ENCODE data around the gene AMBP. TPM values are rescaled to one million over a fixed set of nuclear protein-coding genes. Genes with fewer than 3 reads are reported as not detected.

Gene AMBP
- polyA plus RNA-seq, 2 of the 4 experiments (the other 2 are of a cell fraction), result 6.1 to 9.4 TPM

- H3K4me2 ChIP-seq, result no peak overlapping the region
- H3K9me3 ChIP-seq, result no peaks in the 10 kb centered on the region
- no peak overlapping the region for H3K4me3 ChIP-seq
- peak in 1 of 2 experiments; percentile 23 for DNase-seq (ENCODE audit: low read depth in 1 of 2, low spot score in 1 of 2)
- peak in 1 of 2 experiments; percentile 10; a peak in 1 of 6 replicates for ATAC-seq
- no peak for TF ChIP-seq NR3C1 (IDR thresholded peaks at IDR 0.05)
- no peak for TF ChIP-seq CBX2 (IDR thresholded peaks at IDR 0.05; ENCODE audit: borderline replicate concordance, low read depth)
- TF ChIP-seq ZFP36 (IDR thresholded peaks at IDR 0.05; ENCODE audit: borderline replicate concordance, partially characterized antibody), result peak; percentile 56
- POLR2A ChIA-PET, result no interaction called here
- 62% methylated on average over 8 of the region's 10 CpGs for WGBS (ENCODE audit: missing lambda C conversion rate)
- CTCF ChIA-PET, result interaction anchor here (1.4 to 3.6 kb wide), 6 partner anchors 17 to 178 kb away, joined by 3 to 12 read pairs (median 7); partner anchors contain the start of gene COL27A1
- peaks cover 29% of the 10 kb centered on the region for H3K4me1 ChIP-seq
- FAIRE-seq, result no peak
- peak overlapping the region; percentile 16 to 57; a peak in 4 of 6 replicates for H3K27ac ChIP-seq
These were observed 34.9 kb upstream of the AMBP start for GRCh38 chr9:114112778-114113584.

GRCh38 chr9:114112325-114112724 is 34.2 kb upstream of the AMBP start:
- POLR2A ChIA-PET, result no interaction called here
- H3K4me3 ChIP-seq, result no peak overlapping the region
- CTCF ChIA-PET, result interaction anchor here (1.4 to 3.6 kb wide), 6 partner anchors 16 to 179 kb away, joined by 3 to 12 read pairs (median 7); partner anchors contain the start of gene COL27A1
- ATAC-seq (no peak), DNase-seq (ENCODE audit: low read depth in 1 of 2, low spot score in 1 of 2) (no peak), FAIRE-seq (no peak)
- 68% methylated on average over 1 of the region's 1 CpG for WGBS (ENCODE audit: missing lambda C conversion rate)
- H3K4me1 ChIP-seq, result peaks cover 29% of the 10 kb centered on the region
- TF ChIP-seq FOSB (CRISPR knock-in tag; IDR thresholded peaks at IDR 0.05) (no peak), CBX8 (IDR thresholded peaks at IDR 0.05) (no peak), PBX3 (IDR thresholded peaks at IDR 0.05) (no peak), KDM1A (IDR thresholded peaks at IDR 0.05; ENCODE audit: low read depth) (no peak), REST (IDR thresholded peaks at IDR 0.05) (no peak), RNF2 (IDR thresholded peaks at IDR 0.05; ENCODE audit: borderline replicate concordance, low read depth) (no peak)
- H3K9me3 ChIP-seq, result no peaks in the 10 kb centered on the region
- H3K4me2 ChIP-seq, result no peak overlapping the region
- H3K27ac ChIP-seq, result peak overlapping the region; percentile 9 to 57; a peak in 4 of 6 replicates

- WGBS (ENCODE audit: missing lambda C conversion rate), result 6% methylated on average over 2 of the region's 2 CpGs
- Histone ChIP-seq H3K4me1 (peaks cover 32% of the 10 kb centered on the region), H3K9me3 (no peaks in the 10 kb centered on the region), H3K4me2 (peak overlapping the region; percentile 50), H3K4me3 (no peak overlapping the region), H3K27ac (peak overlapping the region; percentile 50 to 73; a peak in 5 of 6 replicates)
- ATAC-seq (peak; percentile 44 to 46; a peak in 5 of 6 replicates), FAIRE-seq (no peak), DNase-seq (ENCODE audit: low read depth in 1 of 2, low spot score in 1 of 2) (peak; percentile 35 to 68)
- CTCF ChIA-PET, result interaction anchor here (0.6 to 6.7 kb wide), 17 partner anchors 8 to 183 kb away, joined by 3 to 216 read pairs (median 24); partner anchors contain the start of genes AMBP and COL27A1
- POLR2A ChIA-PET, result interaction anchor here (0.9 kb wide), 1 partner anchor 44 kb away, joined by 3 read pairs; no protein-coding TSS in a partner anchor
- peak; percentile 41 to 47; a peak in 1 of 5 replicates for TF ChIP-seq EP300 (IDR thresholded peaks at IDR 0.05)
- peak; percentile 63 for TF ChIP-seq JUNB (IDR thresholded peaks at IDR 0.05)
- TF ChIP-seq GATA3 (IDR thresholded peaks at IDR 0.05; ENCODE audit: borderline replicate concordance), result peak; percentile 34; the same call in 1 of the 2 replicates
- no peak for TF ChIP-seq MYC (IDR thresholded peaks at IDR 0.05; ENCODE audit: borderline replicate concordance, low read length)
- peak; percentile 60 to 89; a peak in 3 of 4 replicates for TF ChIP-seq CEBPB (IDR thresholded peaks at IDR 0.05)
- no peak for TF ChIP-seq PBX3 (IDR thresholded peaks at IDR 0.05)
- 0 out of 5 replicates have a peak, but pooled peaks of 1 of the 2 experiments have one; percentile 41 for TF ChIP-seq JUN (IDR thresholded peaks at IDR 0.05)
- TF ChIP-seq RARB (CRISPR knock-in tag; IDR thresholded peaks at IDR 0.05), result no peak
- TF ChIP-seq FOSL2 (IDR thresholded peaks at IDR 0.05), result 0 out of 2 replicates have a peak, but pooled peaks have one; percentile 47
- peak; percentile 73 for TF ChIP-seq FOSL2 (CRISPR knock-in tag; IDR thresholded peaks at IDR 0.05)
These were observed 32.1 kb upstream of the AMBP start for GRCh38 chr9:114110180-114110579.

Data from A549 (cell line).